ENCODE measurements around the gene LRMDA.

LRMDA gene

DNA sequence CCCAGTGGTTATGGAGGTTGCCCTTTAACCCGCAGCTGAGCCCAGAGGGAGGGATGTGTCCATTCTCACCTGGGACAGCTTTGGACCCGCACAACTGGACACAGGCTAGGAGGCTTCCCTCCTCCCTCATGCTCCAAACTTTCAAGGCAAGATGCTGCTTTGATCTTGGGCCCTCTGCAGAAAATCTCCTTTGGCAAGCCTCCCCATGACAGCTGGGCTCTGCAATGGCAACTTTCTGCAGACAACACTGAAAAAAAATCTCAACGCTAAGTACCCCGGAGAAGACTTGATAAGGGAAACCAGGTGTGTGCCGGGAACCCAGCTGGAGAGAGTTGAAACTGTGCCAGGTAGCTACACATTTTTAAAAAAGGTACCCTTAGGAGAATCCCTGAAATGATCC, 610.1 kb downstream of the LRMDA start:
- Histone ChIP-seq H3K4me1 (ENCODE audit: low read length) (no peaks in the 10 kb centered on the region), H3K36me3 (replicated peaks; ENCODE audit: low read depth, low read length) (no peaks in the 10 kb centered on the region), H3K27me3 (ENCODE audit: low read depth, low read length) (no peaks in the 10 kb centered on the region), H3K4me3 (ENCODE audit: low read length) (no peak overlapping the region), H2AFZ (ENCODE audit: low read depth, low read length) (no peak overlapping the region), H3K4me2 (ENCODE audit: low read length) (no peak overlapping the region), H3K27ac (ENCODE audit: low read length) (no peak overlapping the region), H3K9me3 (ENCODE audit: insufficient read depth, low read length) (no peaks in the 10 kb centered on the region), H3K79me2 (ENCODE audit: low read length) (no peaks in the 10 kb centered on the region), H3K9ac (ENCODE audit: low read length) (no peak overlapping the region), H4K20me1 (ENCODE audit: insufficient read depth, low read length) (no peaks in the 10 kb centered on the region)
- TF ChIP-seq EZH2phosphoT487 (IDR thresholded peaks at IDR 0.05; ENCODE audit: low read depth) (no peak), CTCF (IDR thresholded peaks at IDR 0.05; ENCODE audit: low read depth, low read length) (no peak)

DNA sequence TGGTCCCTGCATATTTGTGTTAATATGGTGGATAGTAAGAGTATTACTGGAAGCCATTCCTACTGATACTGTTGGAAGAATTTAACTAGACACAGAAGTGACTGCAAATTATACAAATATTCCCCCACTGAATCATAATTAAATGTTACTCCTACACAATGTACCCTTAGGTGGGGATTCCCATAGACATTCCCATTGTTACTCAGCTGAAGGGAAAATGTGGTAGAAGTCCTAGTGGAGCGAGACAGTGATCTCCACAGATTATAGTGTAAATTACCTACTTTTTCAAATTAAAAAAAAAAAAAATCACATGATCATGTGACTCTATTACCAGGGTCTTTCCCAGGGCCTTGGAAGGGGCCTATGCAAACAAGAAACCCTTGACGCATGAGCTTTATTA, 611.8 kb downstream of the LRMDA start:
- Histone ChIP-seq H3K27ac (ENCODE audit: low read length) (no peak overlapping the region), H4K20me1 (ENCODE audit: insufficient read depth, low read length) (no peaks in the 10 kb centered on the region), H3K27me3 (ENCODE audit: low read depth, low read length) (no peaks in the 10 kb centered on the region), H3K36me3 (replicated peaks; ENCODE audit: low read depth, low read length) (no peaks in the 10 kb centered on the region), H3K9me3 (ENCODE audit: insufficient read depth, low read length) (no peaks in the 10 kb centered on the region), H3K4me2 (ENCODE audit: low read length) (no peak overlapping the region), H3K4me1 (ENCODE audit: low read length) (no peaks in the 10 kb centered on the region), H3K79me2 (ENCODE audit: low read length) (no peaks in the 10 kb centered on the region), H2AFZ (ENCODE audit: low read depth, low read length) (no peak overlapping the region), H3K4me3 (ENCODE audit: low read length) (no peak overlapping the region), H3K9ac (ENCODE audit: low read length) (no peak overlapping the region)
- TF ChIP-seq EZH2phosphoT487 (IDR thresholded peaks at IDR 0.05; ENCODE audit: low read depth) (no peak), CTCF (IDR thresholded peaks at IDR 0.05; ENCODE audit: low read depth, low read length) (no peak)

DNA sequence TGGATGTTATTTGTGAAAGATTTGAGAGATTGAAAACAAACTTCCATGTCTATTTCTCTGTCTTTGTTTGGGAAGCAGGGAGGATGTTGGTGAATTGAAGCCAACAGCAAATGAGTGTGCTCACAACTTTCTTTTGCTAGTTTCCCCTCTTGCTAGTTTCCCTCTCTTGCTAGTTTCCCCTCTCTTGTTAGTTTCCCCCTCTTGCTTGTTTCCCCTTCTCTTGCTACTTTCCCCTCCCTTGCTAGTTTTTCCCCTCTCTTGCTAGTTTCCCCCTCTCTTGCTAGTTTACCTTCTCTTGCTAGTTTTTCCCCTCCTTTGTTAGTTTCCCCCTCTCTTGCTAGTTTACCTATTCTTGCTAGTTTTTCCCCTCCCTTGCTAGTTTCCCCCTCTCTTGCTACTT, 613.3 kb downstream of the LRMDA start:
- H3K27me3 ChIP-seq (ENCODE audit: low read depth, low read length): no peaks in the 10 kb centered on the region
- no peaks in the 10 kb centered on the region for H3K36me3 ChIP-seq (replicated peaks; ENCODE audit: low read depth, low read length)
- no peak overlapping the region for H3K4me2 ChIP-seq (ENCODE audit: low read length)
- no peak overlapping the region for H3K9ac ChIP-seq (ENCODE audit: low read length)
- no peak overlapping the region for H3K27ac ChIP-seq (ENCODE audit: low read length)
- TF ChIP-seq CTCF (IDR thresholded peaks at IDR 0.05; ENCODE audit: low read depth, low read length) (no peak), EZH2phosphoT487 (IDR thresholded peaks at IDR 0.05; ENCODE audit: low read depth) (no peak)
- no peak overlapping the region for H2AFZ ChIP-seq (ENCODE audit: low read depth, low read length)
- H3K4me1 ChIP-seq (ENCODE audit: low read length): no peaks in the 10 kb centered on the region
- no peak overlapping the region for H3K4me3 ChIP-seq (ENCODE audit: low read length)
- no peaks in the 10 kb centered on the region for H3K79me2 ChIP-seq (ENCODE audit: low read length)
- no peaks in the 10 kb centered on the region for H4K20me1 ChIP-seq (ENCODE audit: insufficient read depth, low read length)
- no peaks in the 10 kb centered on the region for H3K9me3 ChIP-seq (ENCODE audit: insufficient read depth, low read length)

DNA sequence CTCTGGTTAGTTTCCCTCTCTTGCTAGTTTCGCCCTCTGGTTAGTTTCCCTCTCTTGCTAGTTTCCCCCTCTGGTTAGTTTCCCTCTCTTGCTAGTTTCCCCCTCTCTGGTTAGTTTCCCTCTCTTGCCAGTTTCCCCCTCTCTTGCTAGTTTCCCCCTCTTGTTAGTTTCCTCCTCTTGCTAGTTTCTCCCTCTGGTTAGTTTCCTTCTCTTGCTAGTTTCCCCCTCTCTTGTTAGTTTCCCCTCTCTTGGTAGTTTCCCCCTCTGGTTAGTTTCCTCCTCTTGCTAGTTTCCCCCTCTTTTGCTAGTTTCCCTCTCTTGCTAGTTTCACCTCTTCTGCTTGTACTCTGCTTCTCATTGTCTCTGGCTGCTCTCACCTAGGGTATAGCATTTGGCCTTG, 613.8 kb downstream of the LRMDA start:
- Histone ChIP-seq H4K20me1 (ENCODE audit: insufficient read depth, low read length) (no peaks in the 10 kb centered on the region), H2AFZ (ENCODE audit: low read depth, low read length) (no peak overlapping the region), H3K4me1 (ENCODE audit: low read length) (no peaks in the 10 kb centered on the region), H3K9me3 (ENCODE audit: insufficient read depth, low read length) (no peaks in the 10 kb centered on the region), H3K27ac (ENCODE audit: low read length) (no peak overlapping the region), H3K36me3 (replicated peaks; ENCODE audit: low read depth, low read length) (no peaks in the 10 kb centered on the region), H3K79me2 (ENCODE audit: low read length) (no peaks in the 10 kb centered on the region), H3K4me3 (ENCODE audit: low read length) (no peak overlapping the region), H3K4me2 (ENCODE audit: low read length) (no peak overlapping the region), H3K9ac (ENCODE audit: low read length) (no peak overlapping the region), H3K27me3 (ENCODE audit: low read depth, low read length) (no peaks in the 10 kb centered on the region)
- no peak for TF ChIP-seq CTCF (IDR thresholded peaks at IDR 0.05; ENCODE audit: low read depth, low read length)
- TF ChIP-seq EZH2phosphoT487 (IDR thresholded peaks at IDR 0.05; ENCODE audit: low read depth): no peak

Data from OCI-LY3 (cell line).